A549 (cell line): ENCODE measurements around the gene PNMA1. TPM values are rescaled to one million over a fixed set of nuclear protein-coding genes. Genes with fewer than 3 reads are reported as not detected.

Source experiments
- ATAC-seq, 2 experiments: fragments of 200-7000 bp in 1 of 2; fragments of >200 bp in 1 of 2; cut with Nextera tagmentation in 1 of 2; cut with Tn5 transposase in 1 of 2; 3 replicates each; pipeline versions ENCODE4 v1.8.0 to v1.9.1; 2018 to 2020; ENCODE audit warnings: mild to moderate bottlenecking in 1 of 2, moderate library complexity in 1 of 2
- CTCF ChIA-PET: fragments of 300-600 bp; sonication (Branson Sonifier 250); formaldehyde crosslinking; extraction: SDS; loops from one replicate; lab custom pipeline; 2021; ENCODE audit warnings: antibody characterized with exemption, inconsistent platforms; lab: Yijun Ruan, JAX
- POLR2A ChIA-PET: fragments of 350-600 bp; formaldehyde crosslinking; extraction: SDS; loops from one replicate; lab custom pipeline; 2021; ENCODE audit warnings: antibody characterized with exemption, inconsistent platforms; lab: Yijun Ruan, JAX
- DNase-seq, 2 experiments: peaks; one replicate each; pipeline versions ENCODE4 v3.0.0 to v3.0.0-alpha.2; 2011 to 2016; ENCODE audit warnings: low read depth in 1 of 2, low spot score in 1 of 2
- FAIRE-seq: peaks from 2 replicates; lab custom pipeline; 2011; peaks lifted over from hg19 to GRCh38; lab: Jason Lieb, UNC
- H3K27ac ChIP-seq, 2 experiments: fragments of >200 bp; sonication (Bioruptor Twin); formaldehyde crosslinking; 3 replicates each; pipeline ENCODE4 v1.5.1; 2016 to 2017
- H3K4me1 ChIP-seq: fragments of >200 bp; sonication (Bioruptor Twin); formaldehyde crosslinking; 3 replicates; pipeline ENCODE4 v1.6.1; 2016
- H3K4me2 ChIP-seq: fragments of >200 bp; sonication (Bioruptor Twin); formaldehyde crosslinking; 3 replicates; pipeline ENCODE4 v1.6.1; 2016
- H3K4me3 ChIP-seq: fragments of >200 bp; sonication (Bioruptor Twin); formaldehyde crosslinking; 3 replicates; pipeline ENCODE4 v1.5.1; 2016
- H3K9me3 ChIP-seq: fragments of >200 bp; sonication (Bioruptor Twin); formaldehyde crosslinking; 3 replicates; pipeline ENCODE4 v1.6.1; 2016
- BCL3 ChIP-seq: fragments of >200 bp; sonication (Bioruptor Twin); formaldehyde crosslinking; IDR thresholded peaks from 3 replicates; pipeline ENCODE4 v1.6.1; 2016
- BHLHE40 ChIP-seq: IDR thresholded peaks from 2 replicates; pipeline ENCODE4 v1.6.1; 2012; ENCODE audit warnings: low read depth, low read length, inconsistent platforms
- CBX2 ChIP-seq: fragments of 200-600 bp; sonication (generic); IDR thresholded peaks from 2 replicates; pipeline ENCODE4 v1.6.1; 2016; ENCODE audit warnings: low read depth, mild to moderate bottlenecking, borderline replicate concordance
- CBX8 ChIP-seq: fragments of 200-600 bp; sonication (generic); IDR thresholded peaks from 2 replicates; pipeline ENCODE4 v1.6.1; 2016
- CEBPB ChIP-seq, 2 experiments: fragments of >200 bp in 1 of 2; sonication (Bioruptor Twin) in 1 of 2; formaldehyde crosslinking in 1 of 2; IDR thresholded peaks; 2 replicates each; pipeline ENCODE4 v1.6.1; 2012 to 2016
- EHF ChIP-seq: fragments of 250-450 bp; sonication (Bioruptor Pico); IDR thresholded peaks from 2 replicates; pipeline ENCODE4 v1.5.0; 2020; ENCODE audit warnings: mild to moderate bottlenecking
- EHMT2 ChIP-seq: fragments of 200-600 bp; sonication (generic); IDR thresholded peaks from 2 replicates; pipeline ENCODE4 v1.6.1; 2016; ENCODE audit warnings: antibody characterized with exemption, low read depth, mild to moderate bottlenecking, moderate library complexity
- EP300 ChIP-seq, 2 experiments: fragments of >200 bp; sonication (Bioruptor Twin); formaldehyde crosslinking; IDR thresholded peaks; 2 replicates in 1 of 2; 3 replicates in 1 of 2; pipeline ENCODE4 v1.6.1; 2016 to 2017
- FOSB ChIP-seq: fragments of 250-450 bp; sonication (Bioruptor Pico); IDR thresholded peaks from 2 replicates; pipeline ENCODE4 v1.5.0; 2020; ENCODE audit warnings: mild to moderate bottlenecking, moderate library complexity
- FOSL2 ChIP-seq, 2 experiments: fragments of 450-650 bp in 1 of 2; fragments of >200 bp in 1 of 2; sonication (Bioruptor Twin) in 1 of 2; formaldehyde crosslinking; IDR thresholded peaks; 2 replicates each; pipeline versions ENCODE4 v1.5.0 to v1.6.1; 2016 to 2020; ENCODE audit warnings: mild to moderate bottlenecking in 1 of 2, moderate library complexity in 1 of 2
- FOXS1 ChIP-seq: fragments of 250-450 bp; sonication (Bioruptor Pico); IDR thresholded peaks from 2 replicates; pipeline ENCODE4 v1.5.0; 2020; ENCODE audit warnings: mild to moderate bottlenecking, moderate library complexity
- HDAC2 ChIP-seq: fragments of 200-600 bp; sonication (generic); IDR thresholded peaks from 2 replicates; pipeline ENCODE4 v1.6.1; 2016
- HES2 ChIP-seq: fragments of >200 bp; sonication (Bioruptor Twin); formaldehyde crosslinking; IDR thresholded peaks from 2 replicates; pipeline ENCODE4 v1.6.1; 2016
- HEYL ChIP-seq: fragments of 250-450 bp; sonication (Bioruptor Pico); IDR thresholded peaks from 2 replicates; pipeline ENCODE4 v1.8.0; 2021; ENCODE audit warnings: mild to moderate bottlenecking, moderate library complexity
- HMGXB4 ChIP-seq: fragments of 250-450 bp; sonication (Bioruptor Pico); IDR thresholded peaks from 2 replicates; pipeline ENCODE4 v1.5.0; 2021; ENCODE audit warnings: mild to moderate bottlenecking, moderate library complexity, borderline replicate concordance
- HOXA7 ChIP-seq: fragments of 250-450 bp; sonication (Bioruptor Pico); IDR thresholded peaks from 2 replicates; pipeline ENCODE4 v1.5.0; 2020; ENCODE audit warnings: mild to moderate bottlenecking, moderate library complexity
- HOXB13 ChIP-seq: fragments of 250-450 bp; sonication (Bioruptor Pico); IDR thresholded peaks from 2 replicates; pipeline ENCODE4 v1.5.0; 2020; ENCODE audit warnings: low read depth, mild to moderate bottlenecking, moderate library complexity
- HOXB5 ChIP-seq: fragments of 250-450 bp; sonication (Bioruptor Pico); IDR thresholded peaks from 2 replicates; pipeline ENCODE4 v1.5.0; 2020; ENCODE audit warnings: mild to moderate bottlenecking, moderate library complexity
- KDM5A ChIP-seq: fragments of 200-600 bp; sonication (generic); IDR thresholded peaks from 2 replicates; pipeline ENCODE4 v1.6.1; 2016; ENCODE audit warnings: antibody characterized with exemption, mild to moderate bottlenecking
- MAX ChIP-seq: IDR thresholded peaks from 2 replicates; pipeline ENCODE4 v1.6.1; 2012
- MYC ChIP-seq: IDR thresholded peaks from 2 replicates; pipeline ENCODE4 v1.6.1; 2012; ENCODE audit warnings: mild to moderate bottlenecking, inconsistent platforms, low read length, improper control_type of control experiment, borderline replicate concordance
- NPAS2 ChIP-seq: fragments of 250-450 bp; sonication (Bioruptor Pico); IDR thresholded peaks from 2 replicates; pipeline ENCODE4 v1.8.0; 2022; ENCODE audit warnings: mild to moderate bottlenecking, moderate library complexity, borderline replicate concordance
- NR3C1 ChIP-seq: fragments of >200 bp; sonication (Bioruptor Twin); formaldehyde crosslinking; IDR thresholded peaks from 3 replicates; pipeline ENCODE4 v1.6.1; 2017
- POLR2A ChIP-seq: IDR thresholded peaks from 2 replicates; pipeline ENCODE4 v1.6.1; 2012; ENCODE audit warnings: mild to moderate bottlenecking, low read length
- POLR2AphosphoS2 ChIP-seq: conservative IDR thresholded peaks from 2 replicates; pipeline ENCODE4 v1.6.1; 2012; ENCODE audit warnings: low read length, improper control_type of control experiment, inconsistent platforms
- RAD21 ChIP-seq, 2 experiments: fragments of >200 bp in 1 of 2; sonication (Bioruptor Twin) in 1 of 2; formaldehyde crosslinking in 1 of 2; IDR thresholded peaks in 1 of 2; conservative IDR thresholded peaks in 1 of 2; 2 replicates in 1 of 2; 3 replicates in 1 of 2; pipeline ENCODE4 v1.6.1; 2012 to 2018; ENCODE audit warnings: inconsistent platforms in 1 of 2
- RARB ChIP-seq: fragments of 250-450 bp; sonication (Bioruptor Pico); IDR thresholded peaks from 2 replicates; pipeline ENCODE4 v1.8.0; 2021; ENCODE audit warnings: mild to moderate bottlenecking, moderate library complexity
- RCOR1 ChIP-seq: fragments of 150-350 bp; IDR thresholded peaks from 2 replicates; pipeline ENCODE4 v1.6.1; 2014; ENCODE audit warnings: antibody characterized with exemption, low read length, low read depth
- REST ChIP-seq: fragments of 200-600 bp; sonication (generic); IDR thresholded peaks from 2 replicates; pipeline ENCODE4 v1.6.1; 2016; ENCODE audit warnings: antibody characterized with exemption, mild to moderate bottlenecking, moderate library complexity
- RFX5 ChIP-seq: fragments of 450-650 bp; IDR thresholded peaks from 2 replicates; pipeline ENCODE4 v1.7.1; 2014; ENCODE audit warnings: antibody characterized with exemption, mild to moderate bottlenecking, moderate library complexity
- SREBF2 ChIP-seq: fragments of 450-650 bp; IDR thresholded peaks from 2 replicates; pipeline ENCODE4 v1.6.1; 2014; ENCODE audit warnings: mild to moderate bottlenecking, moderate library complexity
- TFCP2L1 ChIP-seq: fragments of 250-450 bp; sonication (Bioruptor Pico); IDR thresholded peaks from 2 replicates; pipeline ENCODE4 v1.5.0; 2021; ENCODE audit warnings: mild to moderate bottlenecking
- ZC3H11A ChIP-seq: fragments of 450-650 bp; IDR thresholded peaks from 2 replicates; pipeline ENCODE4 v1.6.1; 2014; ENCODE audit warnings: antibody characterized with exemption, mild to moderate bottlenecking
- ZFP36 ChIP-seq: fragments of 450-650 bp; IDR thresholded peaks from 2 replicates; pipeline ENCODE4 v1.6.1; 2014; ENCODE audit warnings: borderline replicate concordance; ENCODE audit not compliant: partially characterized antibody
- ZSCAN20 ChIP-seq: fragments of 250-450 bp; sonication (Bioruptor Pico); IDR thresholded peaks from 2 replicates; pipeline ENCODE4 v1.8.0; 2022; ENCODE audit warnings: mild to moderate bottlenecking, moderate library complexity
- WGBS: methylation state at CpG from one replicate; pipeline ENCODE4 v1.1.6; 2017; ENCODE audit errors: missing lambda C conversion rate; 5-methylcytosine and 5-hydroxymethylcytosine counted together
- polyA plus RNA-seq, 4 experiments: library from polyadenylated mRNA; depleted of rRNA in 3 of 4; stranded (reverse); fragments of >200 nt; fragmentation: RNase III in 1 of 4; extraction: RNeasy Plus Mini Kit Qiagen cat#74134 plus additional on column Dnase treatment in 1 of 4; gene quantifications; 2 replicates in 3 of 4; 3 replicates in 1 of 4; pipeline ENCODE4 v1.2.3, GENCODE V29; 2011 to 2017

The PNMA1 gene
- polyA plus RNA-seq, 2 of the 4 experiments (the other 2 are of a cell fraction): 21.2 to 47.3 TPM

- POLR2A ChIA-PET: interaction anchor here (0.8 to 3.4 kb wide), 7 partner anchors 10 to 163 kb away, joined by 3 to 29 read pairs (median 4); partner anchors contain the start of genes PNMA1, PTGR2 and ZNF410
- H3K4me3 ChIP-seq: no peak overlapping the region
- peak; percentile 71 to 83 for ATAC-seq
- TF ChIP-seq ZFP36 (no peak), EP300 (IDR thresholded peaks at IDR 0.05) (no peak), NR3C1 (no peak), MAX (peak; percentile 47), CBX2 (no peak), HES2 (no peak), HOXA7 (CRISPR knock-in tag) (no peak), REST (no peak), EHF (no peak), HOXB13 (no peak), TFCP2L1 (CRISPR knock-in tag) (no peak), CEBPB (IDR thresholded peaks at IDR 0.05) (peak; percentile 47 to 87; a peak in 3 of 4 replicates), MYC (no peak), BCL3 (0 out of 3 replicates have a peak, but pooled peaks have one; percentile 20), ZSCAN20 (no peak), HMGXB4 (CRISPR knock-in tag) (no peak), HEYL (CRISPR knock-in tag) (no peak), RCOR1 (no peak), KDM5A (no peak), POLR2A (no peak), ZC3H11A (no peak), RARB (CRISPR knock-in tag) (no peak), EHMT2 (no peak), HOXB5 (no peak), CBX8 (no peak), FOXS1 (no peak), HDAC2 (no peak), SREBF2 (no peak), BHLHE40 (no peak), FOSL2 (IDR thresholded peaks at IDR 0.05) (no peak), FOSL2 (CRISPR knock-in tag; IDR thresholded peaks at IDR 0.05) (peak; percentile 22; the same call in 1 of the 2 replicates), RAD21 (conservative IDR thresholded peaks at IDR 0.05 in 1 of 2, IDR thresholded peaks at IDR 0.05 in 1 of 2) (peak in 1 of 2 experiments; percentile 24; a peak in 1 of 5 replicates), POLR2AphosphoS2 (no peak), NPAS2 (CRISPR knock-in tag) (no peak), RFX5 (no peak), FOSB (CRISPR knock-in tag) (no peak)
Measured at GRCh38 chr14:73723797-73724661, 9.8 kb upstream of the PNMA1 start.

More at GRCh38 chr14:73723797-73724661, 9.8 kb upstream of the PNMA1 start:
- H3K4me2 ChIP-seq: peak overlapping the region; percentile 70
- peak; percentile 74 to 78 for DNase-seq
- H3K9me3 ChIP-seq: no peaks in the 10 kb centered on the region
- peak overlapping the region; percentile 68 to 81 for H3K27ac ChIP-seq
- FAIRE-seq: no peak
- H3K4me1 ChIP-seq: peaks cover 56% of the 10 kb centered on the region
- CTCF ChIA-PET: interaction anchor here (0.9 to 16.0 kb wide), 14 partner anchors 9 to 216 kb away, joined by 3 to 210 read pairs (median 5); partner anchors contain the start of genes DNAL1 and PTGR2
- 17% methylated on average over 12 of the region's 12 CpGs for WGBS
